ENCODE measurements around the gene TREML2.

- TF ChIP-seq SOX6 (IDR thresholded peaks at IDR 0.05): no peak
- TF ChIP-seq SOX6 (CRISPR knock-in tag; IDR thresholded peaks at IDR 0.05): no peak
- no peak for TF ChIP-seq ELF4 (CRISPR knock-in tag; IDR thresholded peaks at IDR 0.05; ENCODE audit: borderline replicate concordance)
- TF ChIP-seq ZNF24 (IDR thresholded peaks at IDR 0.05): no peak
- no peak for TF ChIP-seq ZNF292 (CRISPR knock-in tag; IDR thresholded peaks at IDR 0.05; ENCODE audit: borderline replicate concordance, low read depth)
- no peak for TF ChIP-seq GTF3A (CRISPR knock-in tag; conservative IDR thresholded peaks at IDR 0.05)
- no peak for TF ChIP-seq HDAC6 (IDR thresholded peaks at IDR 0.05; ENCODE audit: low read depth, low read length)
- TF ChIP-seq CBX5 (CRISPR knock-in tag; IDR thresholded peaks at IDR 0.05; ENCODE audit: borderline replicate concordance): no peak
- TF ChIP-seq TAF1 (CRISPR knock-in tag; IDR thresholded peaks at IDR 0.05): no peak
- no peak for TF ChIP-seq POLR2AphosphoS5 (IDR thresholded peaks at IDR 0.05; ENCODE audit: low read depth, low read length)
- TF ChIP-seq RBM39 (IDR thresholded peaks at IDR 0.05; ENCODE audit: low read depth, low read length, poor library complexity, severe bottlenecking): no peak
- no peak for TF ChIP-seq ZNF776 (CRISPR knock-in tag; IDR thresholded peaks at IDR 0.05)
- no peak for TF ChIP-seq ZFYVE20 (CRISPR knock-in tag; IDR thresholded peaks at IDR 0.05; ENCODE audit: borderline replicate concordance, low read depth)
- no peak for TF ChIP-seq PHF20 (CRISPR knock-in tag; IDR thresholded peaks at IDR 0.05)
Observed at GRCh38 chr6:41239467-41240159, 38.7 kb upstream of the TREML2 start.
